NCI-H524 (cell line): Measurements from ENCODE around the gene FLRT2.
A peak's percentile ranks its signal among the peaks of the same experiment; 100 is the strongest.

Experiments
- DNase-seq, 2 experiments: peaks; one replicate each; lab custom pipeline; 2025; lab: John Stamatoyannopoulos, UW

The FLRT2 gene

DNA sequence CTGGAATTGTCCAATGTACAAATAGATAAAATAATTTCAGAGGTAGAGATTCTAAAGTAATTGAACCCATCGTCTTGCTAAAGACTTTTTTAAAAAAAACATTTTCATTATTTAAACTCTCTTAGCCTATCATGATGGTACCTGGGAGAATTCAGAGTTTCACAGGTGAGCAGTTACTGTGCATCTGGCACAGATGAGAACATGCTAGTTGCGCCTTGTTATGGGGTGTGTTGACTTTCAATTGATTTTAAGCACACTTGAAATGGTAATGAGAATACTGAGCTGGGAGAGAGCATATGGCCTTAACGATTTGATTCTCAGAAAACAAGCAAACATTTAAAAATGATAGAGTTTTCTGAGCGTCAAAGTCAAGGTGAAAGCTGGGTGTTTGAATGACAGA is 66.6 kb downstream of the FLRT2 start:
- DNase-seq, result peak; percentile 69 to 87

DNA sequence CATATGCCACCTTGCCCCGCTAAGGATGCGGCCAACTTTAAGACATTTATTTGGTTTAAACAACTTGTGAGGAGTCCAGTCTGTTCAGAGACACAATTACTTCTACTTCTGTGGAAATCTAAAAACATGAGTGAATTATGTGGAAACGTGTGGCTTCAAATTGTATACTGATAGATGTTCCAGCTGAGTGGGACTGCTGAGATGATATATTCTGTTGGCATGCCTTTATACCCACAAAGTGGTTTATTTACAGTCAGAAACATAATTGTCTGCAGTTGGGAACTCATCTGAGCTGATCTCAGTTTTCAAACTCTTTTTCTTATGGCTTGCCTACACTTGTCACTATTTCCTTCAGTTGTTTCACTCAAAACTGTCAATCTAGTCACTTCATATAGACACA is 67.8 kb downstream of the FLRT2 start:
- DNase-seq, result no peak

DNA sequence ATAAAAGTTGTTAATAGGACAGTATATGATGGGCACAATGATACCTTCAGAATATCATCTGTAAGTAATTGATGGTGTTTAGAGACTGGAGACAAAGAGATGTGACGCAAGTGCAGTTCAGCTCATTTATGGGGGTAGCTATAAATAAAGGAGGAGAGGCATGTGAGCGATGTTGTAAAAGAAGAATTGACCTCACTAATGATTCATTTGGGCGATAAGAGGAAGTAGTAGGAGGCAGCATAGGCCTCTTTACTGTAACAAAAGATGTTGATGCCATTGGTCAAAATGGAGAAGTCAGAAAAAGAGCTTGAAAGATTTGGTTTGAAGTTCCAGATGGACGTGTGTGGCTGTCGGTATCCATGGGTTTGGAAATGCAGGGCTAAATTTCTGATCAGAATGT is 70.0 kb downstream of the FLRT2 start:
- DNase-seq, result no peak

DNA sequence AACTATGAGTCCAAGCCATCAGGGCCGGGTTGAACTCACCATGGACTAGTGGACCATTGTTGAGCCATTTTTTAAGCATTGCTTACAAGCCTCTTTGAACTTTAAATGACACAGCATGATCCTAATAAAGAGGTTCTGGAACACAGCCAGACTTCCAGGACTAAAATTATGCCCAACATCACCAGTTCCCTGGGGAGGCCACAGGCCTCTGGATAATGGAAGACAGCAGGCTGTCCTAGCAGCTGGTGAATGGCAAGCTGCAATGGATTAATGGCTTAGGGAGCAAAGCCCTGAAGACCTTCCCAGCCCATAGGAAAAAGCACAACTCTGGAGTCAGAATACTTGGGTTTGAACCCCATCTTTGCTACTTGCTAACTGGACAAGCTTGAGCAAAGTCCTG is 71.3 kb downstream of the FLRT2 start:
- peak; percentile 100 for DNase-seq

DNA sequence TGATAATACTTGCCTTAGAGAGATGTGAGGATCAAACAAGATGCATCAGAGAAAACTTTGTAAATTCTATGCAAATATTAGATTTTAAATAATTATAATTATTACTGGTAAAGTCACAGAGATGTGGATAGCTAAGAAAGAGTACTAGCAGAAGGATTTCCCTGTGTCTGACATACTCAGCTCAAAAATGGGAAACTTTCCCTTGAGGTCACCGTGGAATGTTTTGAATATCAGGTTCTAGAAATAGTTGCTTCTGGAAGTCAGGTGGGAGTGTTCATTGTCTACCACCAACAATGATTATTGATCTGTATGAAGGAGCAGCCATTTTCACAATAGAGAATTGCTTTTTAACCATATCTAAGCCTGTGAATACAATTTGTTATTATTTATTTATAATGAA is 71.7 kb downstream of the FLRT2 start:
- DNase-seq, result no peak

DNA sequence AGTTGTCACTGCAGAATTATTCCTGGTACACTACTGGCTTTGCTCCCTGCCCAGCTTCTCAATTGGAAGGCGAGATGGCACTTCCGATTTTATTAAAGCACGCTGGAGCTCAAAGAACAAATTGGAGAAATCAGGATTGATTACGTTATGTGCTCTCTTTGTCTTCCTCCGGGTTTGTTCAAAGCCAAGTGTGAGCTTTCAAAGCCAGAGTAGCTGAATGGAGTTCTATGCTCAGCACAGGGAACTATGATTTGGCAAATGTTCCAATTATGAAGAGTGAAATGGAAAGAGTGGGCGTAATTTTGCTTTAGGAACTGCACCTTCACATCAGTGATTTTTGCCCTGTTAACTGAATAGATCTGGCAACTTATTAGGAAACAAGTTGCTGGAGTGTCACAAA is 72.4 kb downstream of the FLRT2 start:
- DNase-seq, result no peak

DNA sequence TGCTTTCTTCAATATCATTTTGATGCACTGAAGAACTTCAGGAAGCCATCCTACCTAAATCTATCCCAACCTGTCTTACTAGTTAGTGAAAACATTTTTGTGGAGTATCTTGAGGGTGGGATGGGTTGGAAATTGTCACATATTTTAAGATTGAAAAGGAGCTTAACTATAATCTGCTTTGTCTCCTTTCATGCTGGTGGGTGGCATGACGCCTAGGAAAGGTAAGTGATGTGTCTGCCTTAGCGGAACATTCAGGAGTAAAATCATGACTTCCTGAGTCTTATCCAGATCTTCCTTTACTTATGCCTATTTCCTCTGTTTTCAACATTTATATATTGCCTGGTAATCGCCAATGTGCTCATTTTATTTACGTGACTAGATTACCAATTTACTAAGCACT is 74.1 kb downstream of the FLRT2 start:
- no peak for DNase-seq

DNA sequence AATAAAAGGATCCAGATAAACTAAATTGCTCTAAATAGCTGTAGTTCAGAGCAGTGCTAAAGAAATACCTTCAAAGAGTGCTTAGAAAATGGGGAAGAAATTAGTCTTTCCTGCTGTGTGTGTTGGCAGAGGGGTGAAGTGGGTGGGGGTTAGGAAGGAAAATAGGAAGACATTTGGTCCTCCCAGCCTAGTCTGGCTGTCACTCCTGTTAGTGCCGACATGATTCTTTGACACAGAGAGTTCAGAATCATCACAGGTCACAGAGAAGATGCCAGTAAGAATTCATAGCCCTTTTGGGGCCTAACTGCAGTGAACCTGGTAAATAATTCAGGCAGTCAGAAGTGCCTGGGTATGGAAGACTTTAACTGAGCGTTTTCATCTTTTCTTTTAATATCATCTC is 74.8 kb downstream of the FLRT2 start:
- no peak for DNase-seq

DNA sequence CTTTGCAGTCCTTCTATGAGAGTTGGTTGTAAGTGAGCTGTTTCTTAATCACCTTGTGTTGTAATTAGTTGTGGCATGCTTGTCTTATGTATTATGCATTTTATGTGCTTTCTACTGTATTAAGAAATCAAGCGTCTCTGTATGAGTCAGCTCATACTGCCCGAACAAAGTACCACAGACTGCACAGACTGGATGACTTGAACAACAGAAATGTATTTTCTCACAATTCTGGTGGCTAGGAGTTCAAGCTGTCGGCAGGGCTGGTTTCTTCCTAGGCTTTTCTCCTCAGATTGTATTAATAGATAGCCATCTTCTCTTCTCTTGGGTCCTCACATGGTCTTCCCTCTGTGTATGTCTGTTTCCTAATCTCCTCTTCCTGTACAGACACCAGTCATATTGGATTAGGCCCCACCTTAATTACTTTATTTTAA is 77.7 kb downstream of the FLRT2 start:
- no peak for DNase-seq

DNA sequence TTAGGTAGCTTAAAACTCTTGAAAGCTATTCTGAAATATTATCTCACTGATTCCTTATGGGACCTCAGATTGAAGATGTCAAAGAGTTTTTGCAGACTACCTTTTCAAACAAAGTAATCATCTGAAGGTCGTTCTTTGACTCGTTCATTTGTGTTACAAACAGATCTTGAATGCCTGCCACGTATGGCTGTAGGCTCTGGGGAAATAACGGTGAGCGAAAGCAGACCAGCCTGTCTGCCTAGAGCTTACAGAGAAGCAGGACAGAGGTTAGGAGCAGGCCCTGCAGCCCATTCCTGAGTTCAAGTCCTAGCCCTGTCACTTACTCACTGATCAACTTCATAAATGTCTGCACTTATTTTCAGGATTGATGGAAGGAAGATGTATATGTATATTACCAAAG is 83.6 kb downstream of the FLRT2 start:
- no peak for DNase-seq

DNA sequence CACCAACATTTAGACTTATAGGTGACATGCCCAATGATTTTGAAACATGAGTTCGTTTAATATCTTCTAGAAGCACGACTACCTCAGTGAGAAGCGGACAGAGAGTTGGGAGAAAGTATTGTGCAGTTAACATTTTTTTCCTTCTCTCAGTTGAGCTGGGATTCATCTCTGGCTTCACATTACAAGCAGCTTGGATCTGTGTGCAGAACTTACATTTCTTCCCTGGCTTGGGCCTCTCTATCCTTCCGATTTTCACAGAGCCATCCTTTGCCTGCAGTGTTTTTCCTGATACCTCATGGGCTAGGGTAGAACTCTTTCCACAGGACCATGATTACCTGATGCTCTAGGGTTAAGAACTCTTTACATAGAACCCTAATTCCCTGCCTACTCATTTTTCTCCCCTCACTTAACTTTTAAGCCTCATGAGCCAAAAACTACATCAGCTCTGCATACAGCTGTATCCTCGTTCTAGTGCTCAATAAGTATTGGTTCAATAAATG is 86.5 kb downstream of the FLRT2 start:
- DNase-seq, result no peak

DNA sequence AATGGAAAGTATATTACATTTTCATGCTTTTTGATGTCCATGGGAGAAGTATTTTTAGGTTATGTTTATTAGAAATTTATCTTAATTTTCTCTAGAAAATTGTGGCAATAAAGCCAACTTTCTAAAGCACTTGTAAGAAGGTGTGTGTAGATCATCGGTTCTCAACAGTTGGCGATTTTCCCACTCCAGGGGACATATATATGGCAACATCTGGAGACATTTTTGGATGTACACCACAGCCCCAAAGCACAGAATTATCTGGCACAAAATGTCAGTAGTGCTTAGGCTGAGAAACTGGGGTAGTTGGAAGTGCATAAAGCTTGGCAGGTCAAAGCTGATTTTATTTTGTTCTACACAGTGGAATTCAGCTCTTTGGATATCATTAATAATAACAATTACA is 86.9 kb downstream of the FLRT2 start:
- no peak for DNase-seq

DNA sequence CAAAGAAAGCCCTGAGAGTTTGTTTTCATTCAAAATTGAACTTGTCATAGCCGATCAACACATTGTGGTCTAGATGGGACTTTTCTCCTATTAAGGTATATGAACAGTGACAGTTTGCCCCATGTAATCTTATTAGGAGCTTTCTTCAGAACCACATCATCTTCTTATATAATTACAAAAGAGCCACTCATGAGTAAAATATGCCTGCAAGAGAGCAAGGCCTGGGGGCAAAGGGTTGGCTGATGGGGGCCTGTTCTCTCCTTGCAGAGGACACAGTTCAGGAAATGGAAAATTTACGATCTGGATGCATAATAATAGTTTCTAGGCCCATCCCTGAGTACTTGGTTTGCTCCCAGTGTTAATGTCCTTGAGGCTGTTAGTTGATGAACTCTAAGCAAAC is 87.8 kb downstream of the FLRT2 start:
- no peak for DNase-seq

DNA sequence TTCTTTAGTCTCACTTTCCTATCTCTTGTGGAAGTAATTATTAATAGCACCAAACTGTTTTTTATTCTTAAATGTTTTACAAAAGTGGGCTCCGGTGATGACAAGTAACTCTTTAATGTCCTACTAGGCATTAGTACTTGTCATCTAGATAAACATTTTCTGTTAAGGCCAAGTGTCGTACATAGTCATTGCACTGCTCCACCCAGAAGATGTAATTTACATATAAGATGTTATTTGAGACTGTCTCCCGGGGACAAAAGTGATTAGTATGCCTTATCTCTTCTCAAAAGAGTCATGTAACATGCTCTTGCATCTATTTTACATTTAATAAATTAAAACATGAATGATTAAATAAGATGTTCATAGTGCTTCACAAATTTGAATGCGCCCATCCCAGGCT is 88.4 kb downstream of the FLRT2 start:
- DNase-seq, result no peak

DNA sequence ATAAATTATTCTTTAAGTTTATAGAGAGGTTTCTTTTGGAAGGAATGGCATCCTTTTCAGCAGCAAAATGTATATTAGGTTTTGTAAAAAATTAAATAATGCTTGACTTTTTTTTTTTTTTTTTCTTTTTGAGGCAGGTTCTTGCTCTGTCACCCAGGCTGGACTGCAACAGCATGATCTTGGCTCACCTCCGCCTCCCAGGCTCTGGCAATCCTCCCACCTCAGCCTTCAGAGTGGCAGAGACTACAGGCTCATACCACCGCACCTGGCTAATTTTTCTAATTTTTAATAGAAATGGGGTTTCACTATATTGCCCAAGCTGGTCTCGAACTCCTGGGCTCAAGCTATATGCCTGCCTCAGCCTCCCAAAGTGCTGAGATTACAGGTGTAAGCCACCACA is 89.0 kb downstream of the FLRT2 start:
- no peak for DNase-seq

DNA sequence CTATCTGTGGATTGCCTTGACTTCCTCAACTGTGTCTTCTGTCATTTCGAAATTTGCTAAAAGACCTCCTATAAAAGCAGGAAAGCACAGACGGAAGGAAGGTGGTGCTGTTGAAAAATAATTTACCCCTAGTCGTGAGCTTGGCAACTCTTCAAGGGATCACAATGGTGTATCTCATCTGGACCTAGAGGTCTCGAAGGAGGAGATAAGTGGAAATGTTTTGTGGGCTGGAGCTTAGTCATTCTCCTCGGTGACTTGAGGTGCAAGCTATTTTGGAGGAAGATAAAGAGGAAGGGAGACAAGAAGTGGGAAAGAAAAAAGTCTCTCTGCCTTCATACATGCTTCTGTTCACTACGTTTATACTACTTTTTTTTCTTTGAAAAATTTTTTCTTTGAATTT is 89.9 kb downstream of the FLRT2 start:
- no peak for DNase-seq

DNA sequence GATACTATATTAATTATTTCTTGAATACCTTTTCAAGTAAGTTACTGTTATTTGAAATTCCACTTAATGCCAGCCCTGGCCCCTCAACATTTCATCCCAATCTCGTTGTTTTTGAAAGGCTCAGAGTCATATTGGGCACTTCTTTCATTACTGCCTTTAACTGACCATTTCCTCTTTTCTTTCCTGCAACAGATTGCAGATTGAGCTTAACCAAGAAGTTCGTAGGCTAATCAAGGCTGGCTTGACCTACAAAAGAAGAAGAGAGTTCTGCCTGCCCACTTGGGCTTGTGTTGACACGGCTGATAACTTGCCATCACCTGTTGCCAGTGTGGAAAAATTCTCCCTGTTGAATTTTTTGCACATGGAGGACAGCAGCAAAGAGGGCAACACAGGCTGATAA is 91.0 kb downstream of the FLRT2 start:
- no peak for DNase-seq

DNA sequence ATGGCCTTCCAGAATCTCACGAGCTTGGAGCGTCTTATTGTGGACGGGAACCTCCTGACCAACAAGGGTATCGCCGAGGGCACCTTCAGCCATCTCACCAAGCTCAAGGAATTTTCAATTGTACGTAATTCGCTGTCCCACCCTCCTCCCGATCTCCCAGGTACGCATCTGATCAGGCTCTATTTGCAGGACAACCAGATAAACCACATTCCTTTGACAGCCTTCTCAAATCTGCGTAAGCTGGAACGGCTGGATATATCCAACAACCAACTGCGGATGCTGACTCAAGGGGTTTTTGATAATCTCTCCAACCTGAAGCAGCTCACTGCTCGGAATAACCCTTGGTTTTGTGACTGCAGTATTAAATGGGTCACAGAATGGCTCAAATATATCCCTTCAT is 92.2 kb downstream of the FLRT2 start:
- DNase-seq, result no peak

DNA sequence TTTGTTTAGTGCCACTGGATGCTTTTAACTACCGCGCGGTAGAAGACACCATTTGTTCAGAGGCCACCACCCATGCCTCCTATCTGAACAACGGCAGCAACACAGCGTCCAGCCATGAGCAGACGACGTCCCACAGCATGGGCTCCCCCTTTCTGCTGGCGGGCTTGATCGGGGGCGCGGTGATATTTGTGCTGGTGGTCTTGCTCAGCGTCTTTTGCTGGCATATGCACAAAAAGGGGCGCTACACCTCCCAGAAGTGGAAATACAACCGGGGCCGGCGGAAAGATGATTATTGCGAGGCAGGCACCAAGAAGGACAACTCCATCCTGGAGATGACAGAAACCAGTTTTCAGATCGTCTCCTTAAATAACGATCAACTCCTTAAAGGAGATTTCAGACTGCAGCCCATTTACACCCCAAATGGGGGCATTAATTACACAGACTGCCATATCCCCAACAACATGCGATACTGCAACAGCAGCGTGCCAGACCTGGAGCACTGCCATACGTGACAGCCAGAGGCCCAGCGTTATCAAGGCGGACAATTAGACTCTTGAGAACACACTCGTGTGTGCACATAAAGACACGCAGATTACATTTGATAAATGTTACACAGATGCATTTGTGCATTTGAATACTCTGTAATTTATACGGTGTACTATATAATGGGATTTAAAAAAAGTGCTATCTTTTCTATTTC is 93.2 kb downstream of the FLRT2 start:
- DNase-seq, result no peak

DNA sequence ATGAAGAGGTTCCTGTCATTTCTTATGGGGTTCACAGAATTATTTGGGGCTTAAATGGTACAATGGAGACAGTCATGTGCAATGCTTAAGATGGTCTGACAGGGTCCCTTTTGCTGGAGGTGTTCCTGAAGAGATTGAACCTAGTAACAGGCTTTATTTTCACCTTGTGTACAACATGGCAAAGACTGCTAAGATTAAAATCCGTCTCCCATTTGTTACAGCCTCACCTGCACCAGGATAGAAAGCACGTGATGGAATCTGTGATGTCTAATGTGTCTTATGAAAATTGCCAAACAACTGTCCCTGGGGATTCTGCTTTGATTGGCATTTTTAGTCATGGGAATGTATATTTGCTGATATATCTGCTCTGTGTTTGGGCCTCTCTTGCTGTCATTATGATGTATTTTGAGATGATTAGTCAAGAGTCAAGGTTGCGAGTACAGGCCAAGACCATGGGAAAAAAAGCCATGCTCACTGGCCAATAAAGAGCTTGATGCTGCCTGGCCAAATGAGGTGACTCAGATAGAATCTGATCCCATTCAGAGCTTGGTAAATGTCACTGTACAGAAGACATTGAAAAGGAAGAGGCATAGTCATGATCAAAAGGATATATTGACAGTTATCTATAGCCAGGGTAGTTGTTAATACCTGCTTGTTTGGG is 96.1 kb downstream of the FLRT2 start:
- DNase-seq, result no peak

DNA sequence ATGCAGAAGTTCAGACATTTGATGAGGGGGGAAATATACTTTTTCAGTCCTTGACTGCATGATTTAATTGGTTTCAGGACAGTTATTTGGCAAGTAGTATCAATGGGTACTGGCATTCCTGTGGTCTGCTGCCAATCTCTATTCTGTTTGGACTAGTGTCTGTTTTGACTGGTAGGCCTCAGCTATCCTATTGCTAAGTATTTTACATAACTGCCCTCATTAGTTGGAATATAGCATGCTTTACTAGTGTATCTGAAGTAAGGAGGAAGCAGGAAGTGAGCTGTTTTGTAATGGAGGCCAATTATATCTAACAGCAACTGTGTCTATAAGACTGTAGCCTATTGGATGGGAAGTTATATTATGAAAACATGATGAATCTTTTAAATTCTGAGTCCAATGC is 104.3 kb downstream of the FLRT2 start:
- no peak for DNase-seq

DNA sequence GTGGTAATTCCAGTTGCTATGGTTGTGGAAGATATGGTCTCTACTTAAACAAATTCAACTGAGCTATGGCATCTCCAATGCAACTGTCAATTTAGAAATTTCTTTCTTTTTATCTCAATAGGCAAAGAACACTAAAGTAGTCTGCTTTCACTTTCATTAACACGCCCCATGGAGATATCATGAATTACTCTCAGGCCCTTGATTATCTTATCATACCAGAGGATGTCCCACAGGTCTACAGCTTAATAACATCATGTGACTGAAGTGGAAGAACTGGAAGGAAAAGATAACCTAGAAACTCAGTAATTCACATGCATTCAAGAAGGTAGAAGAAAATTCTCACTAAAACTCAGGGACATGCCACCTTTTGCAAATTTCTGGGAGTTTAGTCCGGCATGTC is 114.3 kb downstream of the FLRT2 start:
- DNase-seq, result no peak

DNA sequence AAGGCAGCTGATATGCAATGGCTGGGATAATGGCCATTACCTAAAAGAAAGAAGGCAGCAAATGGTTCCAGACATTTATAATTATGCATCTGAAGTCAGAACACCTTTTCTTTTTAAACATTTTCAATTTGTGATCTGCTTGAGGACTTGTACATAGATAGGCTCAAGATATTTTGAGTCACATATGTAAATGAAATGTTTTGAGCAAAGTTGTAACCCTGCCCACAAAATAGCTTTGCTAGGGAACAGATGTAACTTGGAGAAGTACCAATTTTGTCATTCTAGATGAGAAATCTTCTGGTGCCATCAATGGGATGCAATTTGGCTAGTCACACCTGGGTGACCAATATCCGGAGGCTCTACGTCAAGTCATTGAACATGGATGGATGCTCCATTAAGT is 123.1 kb downstream of the FLRT2 start:
- DNase-seq, result no peak
